Measurements from ENCODE around the gene SDHC.

GRCh38 chr1:161333166-161333565, 19.0 kb downstream of the SDHC start:
- TF ChIP-seq CTCF (IDR thresholded peaks at IDR 0.05) (no peak), POLR2A (IDR thresholded peaks at IDR 0.05) (no peak), EP300 (IDR thresholded peaks at IDR 0.05) (no peak)

Data from tibial nerve (tissue), 4 donors.